DOHH2 (cell line): Measurements from ENCODE around the gene NFKB1.

Experiments
- H3F3A ChIP-seq: fragments of 200-600 bp; sonication (generic), shearing (Covaris generic); 2 replicates; pipeline ENCODE4 v1.6.0; 2016; ENCODE audit warnings: antibody characterized with exemption, mild to moderate bottlenecking; ENCODE audit not compliant: control insufficient read depth, insufficient read depth
- H3K27ac ChIP-seq: fragments of 200-600 bp; sonication (generic); 2 replicates; pipeline ENCODE4 v1.5.1; 2014; ENCODE audit warnings: low read depth, mild to moderate bottlenecking, low read length, moderate library complexity
- H3K27me3 ChIP-seq: fragments of 200-600 bp; sonication (generic); 2 replicates; pipeline ENCODE4 v1.6.1; 2014; ENCODE audit warnings: mild to moderate bottlenecking, low read length, mixed read lengths; ENCODE audit not compliant: control insufficient read depth
- H3K36me3 ChIP-seq: fragments of 200-600 bp; sonication (generic); 2 replicates; pipeline ENCODE4 v1.6.1; 2014; ENCODE audit warnings: mild to moderate bottlenecking, low read length, moderate library complexity, mixed read lengths; ENCODE audit not compliant: control insufficient read depth
- H3K4me1 ChIP-seq: fragments of 200-600 bp; sonication (generic); 2 replicates; pipeline ENCODE4 v1.6.1; 2014; ENCODE audit warnings: mild to moderate bottlenecking, low read length, mixed read lengths; ENCODE audit not compliant: control insufficient read depth
- H3K4me2 ChIP-seq: fragments of 200-600 bp; sonication (generic); 2 replicates; pipeline ENCODE4 v1.6.0; 2014; ENCODE audit warnings: mild to moderate bottlenecking, low read length, moderate library complexity
- H3K4me3 ChIP-seq: fragments of 200-600 bp; sonication (generic); 2 replicates; pipeline ENCODE4 v1.5.1; 2014; ENCODE audit warnings: mild to moderate bottlenecking, low read length, mixed read lengths
- H3K79me2 ChIP-seq: fragments of 200-600 bp; sonication (generic); 2 replicates; pipeline ENCODE4 v1.6.1; 2014; ENCODE audit warnings: mild to moderate bottlenecking, low read length, mixed read lengths; ENCODE audit not compliant: control insufficient read depth
- H3K9me2 ChIP-seq: fragments of 200-600 bp; sonication (generic); replicated peaks from 2 replicates; pipeline ENCODE4 v1.6.1; 2014; ENCODE audit warnings: mild to moderate bottlenecking, low read length, mixed read lengths; ENCODE audit not compliant: control insufficient read depth
- H3K9me3 ChIP-seq: fragments of 200-600 bp; sonication (generic); 2 replicates; pipeline ENCODE4 v1.6.1; 2014; ENCODE audit warnings: antibody characterized with exemption, low read length, mixed read lengths; ENCODE audit not compliant: control insufficient read depth, insufficient read depth
- H4K20me1 ChIP-seq: fragments of 200-600 bp; sonication (generic); 2 replicates; pipeline ENCODE4 v1.6.0; 2014; ENCODE audit warnings: low read depth, mild to moderate bottlenecking, antibody characterized with exemption, low read length, moderate library complexity; ENCODE audit not compliant: control insufficient read depth, insufficient read depth
- CTCF ChIP-seq: fragments of 200-600 bp; sonication (generic); IDR thresholded peaks from one replicate; pipeline ENCODE4 v1.5.1; 2014; ENCODE audit warnings: antibody characterized with exemption, mild to moderate bottlenecking, low read depth, low read length; ENCODE audit not compliant: poor library complexity, severe bottlenecking
- EZH2phosphoT487 ChIP-seq: fragments of 200-600 bp; sonication (generic); IDR thresholded peaks from 2 replicates; pipeline ENCODE4 v1.6.1; 2017; ENCODE audit warnings: borderline replicate concordance, mild to moderate bottlenecking, antibody characterized with exemption, low read length, moderate library complexity, mixed read lengths

The NFKB1 gene

GRCh38 chr4:102537269-102537668 lies 36.1 kb downstream of the NFKB1 start:
- Histone ChIP-seq H3K9me3 (no peaks in the 10 kb centered on the region), H3K4me2 (no peak overlapping the region), H3K4me3 (no peak overlapping the region), H3K27me3 (no peaks in the 10 kb centered on the region), H3K9me2 (no peaks in the 10 kb centered on the region), H3F3A (no peaks in the 10 kb centered on the region), H4K20me1 (no peaks in the 10 kb centered on the region), H3K27ac (no peak overlapping the region), H3K79me2 (0 out of 2 replicates have a peak, but pooled peaks cover 3% of the 10 kb centered on the region), H3K4me1 (no peaks in the 10 kb centered on the region), H3K36me3 (peaks cover 64% of the 10 kb centered on the region)
- TF ChIP-seq EZH2phosphoT487, result no peak
- no peak for TF ChIP-seq CTCF

GRCh38 chr4:102541697-102542096 lies 40.5 kb downstream of the NFKB1 start:
- peaks cover 65% of the 10 kb centered on the region for H3K36me3 ChIP-seq
- H4K20me1 ChIP-seq, result no peaks in the 10 kb centered on the region
- no peaks in the 10 kb centered on the region for H3K9me3 ChIP-seq
- H3F3A ChIP-seq, result no peaks in the 10 kb centered on the region
- H3K27ac ChIP-seq, result no peak overlapping the region
- H3K4me1 ChIP-seq, result no peaks in the 10 kb centered on the region
- TF ChIP-seq CTCF (no peak), EZH2phosphoT487 (no peak)
- no peaks in the 10 kb centered on the region for H3K27me3 ChIP-seq
- no peak overlapping the region for H3K4me2 ChIP-seq
- no peak overlapping the region for H3K4me3 ChIP-seq
- 0 out of 2 replicates have a peak, but pooled peaks cover under 1% of the 10 kb centered on the region for H3K79me2 ChIP-seq
- H3K9me2 ChIP-seq, result no peaks in the 10 kb centered on the region

- Histone ChIP-seq H3K79me2 (no peaks in the 10 kb centered on the region), H3K27ac (no peak overlapping the region), H3F3A (no peaks in the 10 kb centered on the region), H3K9me3 (no peaks in the 10 kb centered on the region), H3K4me2 (no peak overlapping the region), H3K4me1 (no peaks in the 10 kb centered on the region), H3K27me3 (no peaks in the 10 kb centered on the region), H3K4me3 (no peak overlapping the region), H3K36me3 (peaks cover 61% of the 10 kb centered on the region), H3K9me2 (no peaks in the 10 kb centered on the region), H4K20me1 (no peaks in the 10 kb centered on the region)
- TF ChIP-seq CTCF (no peak), EZH2phosphoT487 (no peak)
Measured at GRCh38 chr4:102543030-102543928, 42.1 kb downstream of the NFKB1 start.
